ENCODE results near the gene ARID5A. TPM values are rescaled to one million over a fixed set of nuclear protein-coding genes. Genes with fewer than 3 reads are reported as not detected.

Gene ARID5A
- total and polyA plus RNA-seq, 2 of the 13 experiments (the other 11 are each of a cell fraction or from before 2014, with no cell fraction given), result 6.0 to 9.5 TPM

DNA sequence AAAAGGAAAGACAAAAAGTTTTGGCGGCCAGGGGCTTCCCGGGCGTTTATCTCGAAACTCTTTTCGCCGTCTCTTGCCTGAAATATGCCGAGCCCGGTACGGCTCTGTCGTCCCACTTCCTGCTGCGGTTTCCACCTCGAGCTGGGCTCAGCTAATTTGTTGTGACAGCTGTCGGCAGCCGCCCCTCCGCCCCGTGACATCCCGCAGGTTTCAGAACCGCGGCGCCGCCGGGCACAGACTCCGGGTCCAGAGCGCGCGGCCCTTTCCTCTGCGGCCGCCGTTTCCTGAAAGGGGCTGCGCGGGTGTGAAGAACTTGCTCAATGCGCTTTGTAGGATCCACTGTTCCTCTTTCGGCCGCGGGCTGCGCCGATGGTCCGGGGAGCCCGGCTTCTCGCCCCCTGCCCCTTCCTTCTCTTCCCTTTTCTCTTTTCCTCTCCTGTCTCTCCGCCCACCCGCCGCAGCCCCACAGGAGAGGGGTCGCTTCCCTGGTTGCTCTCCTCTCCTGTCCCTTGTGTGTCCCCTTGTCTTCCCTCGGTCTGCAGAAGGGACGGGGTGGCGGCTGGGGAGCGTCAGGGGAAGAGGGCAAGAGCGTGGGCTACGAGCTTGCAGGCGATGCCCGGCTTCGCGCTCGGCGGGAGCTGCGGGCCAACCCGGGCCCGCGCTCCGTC lies 648 bp downstream of the ARID5A start (continued):
- TF ChIP-seq, protein P1, sequence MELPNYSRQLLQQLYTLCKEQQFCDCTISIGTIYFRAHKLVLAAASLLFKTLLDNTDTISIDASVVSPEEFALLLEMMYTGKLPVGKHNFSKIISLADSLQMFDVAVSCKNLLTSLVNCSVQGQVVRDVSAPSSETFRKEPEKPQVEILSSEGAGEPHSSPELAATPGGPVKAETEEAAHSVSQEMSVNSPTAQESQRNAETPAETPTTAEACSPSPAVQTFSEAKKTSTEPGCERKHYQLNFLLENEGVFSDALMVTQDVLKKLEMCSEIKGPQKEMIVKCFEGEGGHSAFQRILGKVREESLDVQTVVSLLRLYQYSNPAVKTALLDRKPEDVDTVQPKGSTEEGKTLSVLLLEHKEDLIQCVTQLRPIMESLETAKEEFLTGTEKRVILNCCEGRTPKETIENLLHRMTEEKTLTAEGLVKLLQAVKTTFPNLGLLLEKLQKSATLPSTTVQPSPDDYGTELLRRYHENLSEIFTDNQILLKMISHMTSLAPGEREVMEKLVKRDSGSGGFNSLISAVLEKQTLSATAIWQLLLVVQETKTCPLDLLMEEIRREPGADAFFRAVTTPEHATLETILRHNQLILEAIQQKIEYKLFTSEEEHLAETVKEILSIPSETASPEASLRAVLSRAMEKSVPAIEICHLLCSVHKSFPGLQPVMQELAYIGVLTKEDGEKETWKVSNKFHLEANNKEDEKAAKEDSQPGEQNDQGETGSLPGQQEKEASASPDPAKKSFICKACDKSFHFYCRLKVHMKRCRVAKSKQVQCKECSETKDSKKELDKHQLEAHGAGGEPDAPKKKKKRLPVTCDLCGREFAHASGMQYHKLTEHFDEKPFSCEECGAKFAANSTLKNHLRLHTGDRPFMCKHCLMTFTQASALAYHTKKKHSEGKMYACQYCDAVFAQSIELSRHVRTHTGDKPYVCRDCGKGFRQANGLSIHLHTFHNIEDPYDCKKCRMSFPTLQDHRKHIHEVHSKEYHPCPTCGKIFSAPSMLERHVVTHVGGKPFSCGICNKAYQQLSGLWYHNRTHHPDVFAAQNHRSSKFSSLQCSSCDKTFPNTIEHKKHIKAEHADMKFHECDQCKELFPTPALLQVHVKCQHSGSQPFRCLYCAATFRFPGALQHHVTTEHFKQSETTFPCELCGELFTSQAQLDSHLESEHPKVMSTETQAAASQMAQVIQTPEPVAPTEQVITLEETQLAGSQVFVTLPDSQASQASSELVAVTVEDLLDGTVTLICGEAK (IDR thresholded peaks at IDR 0.05), result no peak
- TF ChIP-seq, protein P1 (CRISPR knock-in tag; IDR thresholded peaks at IDR 0.05), result peak; percentile 61
